HL-60/S4 (cell line): ENCODE results near the gene DUSP14.

Source experiments
- in situ Hi-C: fragments of 300-500 bp; cut with MboI; formaldehyde crosslinking; loops from 2 replicates; pipeline ENCODE4 v1.14.3; 2022; ENCODE audit warnings: low sequenced_read_pairs

Gene DUSP14

GRCh38 chr17:37553401-37553966 lies 63.8 kb downstream of the DUSP14 start:
- in situ Hi-C loops, result no loop called here

- in situ Hi-C loops, result no loop called here
Measured at GRCh38 chr17:37555386-37555785, 65.7 kb downstream of the DUSP14 start.

GRCh38 chr17:37557482-37557881 lies 67.8 kb downstream of the DUSP14 start:
- in situ Hi-C loops, result no loop called here

- in situ Hi-C loops, result no loop called here
Measured at GRCh38 chr17:37558299-37558698, 68.6 kb downstream of the DUSP14 start.

GRCh38 chr17:37562016-37562745 lies 72.5 kb downstream of the DUSP14 start:
- in situ Hi-C loops, result no loop called here
